Right kidney (tissue), 1 donor: ENCODE measurements around the gene SOWAHA.
A peak's percentile ranks its signal among the peaks of the same experiment; 100 is the strongest.

Experiments used
- DNase-seq: peaks from one replicate; pipeline ENCODE4 v3.0.0-alpha.2; 2016

The SOWAHA gene

GRCh38 chr5:132807163-132807838 lies 5.8 kb upstream of the SOWAHA start:
- DNase-seq: no peak

GRCh38 chr5:132808448-132808847 lies 4.7 kb upstream of the SOWAHA start:
- DNase-seq: no peak

GRCh38 chr5:132808866-132809265 lies 4.2 kb upstream of the SOWAHA start:
- no peak for DNase-seq

GRCh38 chr5:132810605-132811004 lies 2.5 kb upstream of the SOWAHA start:
- DNase-seq: no peak

- no peak for DNase-seq
These were observed 858 bp upstream of the SOWAHA start for GRCh38 chr5:132812123-132812765.

GRCh38 chr5:132813599-132814502 lies 749 bp downstream of the SOWAHA start:
- peak; percentile 80 for DNase-seq

- no peak for DNase-seq
These were observed 1.6 kb downstream of the SOWAHA start for GRCh38 chr5:132814503-132815294.

GRCh38 chr5:132815454-132815853 lies 2.4 kb downstream of the SOWAHA start:
- no peak for DNase-seq

- no peak for DNase-seq
These were observed 3.0 kb downstream of the SOWAHA start for GRCh38 chr5:132816083-132816482.

- DNase-seq: no peak
These were observed 3.5 kb downstream of the SOWAHA start for GRCh38 chr5:132816554-132816953.

- DNase-seq: no peak
These were observed 3.9 kb downstream of the SOWAHA start for GRCh38 chr5:132817011-132817410.

- peak; percentile 60 for DNase-seq
These were observed 6.4 kb downstream of the SOWAHA start for GRCh38 chr5:132819468-132819867.

GRCh38 chr5:132820162-132820754 lies 7.2 kb downstream of the SOWAHA start:
- peak; percentile 72 for DNase-seq

GRCh38 chr5:132821350-132821749 lies 8.2 kb downstream of the SOWAHA start:
- DNase-seq: no peak

GRCh38 chr5:132821791-132822190 lies 8.7 kb downstream of the SOWAHA start:
- DNase-seq: no peak

GRCh38 chr5:132822650-132823480 lies 9.8 kb downstream of the SOWAHA start:
- DNase-seq: peak; percentile 91

- no peak for DNase-seq
These were observed 10.5 kb downstream of the SOWAHA start for GRCh38 chr5:132823481-132824050.

- no peak for DNase-seq
These were observed 11.3 kb downstream of the SOWAHA start for GRCh38 chr5:132824426-132824825.

GRCh38 chr5:132825033-132825833 lies 12.1 kb downstream of the SOWAHA start:
- peak; percentile 73 for DNase-seq
